Measurements from ENCODE around the gene OAT. TPM values are rescaled to one million over a fixed set of nuclear protein-coding genes. Genes with fewer than 3 reads are reported as not detected.

OAT gene
- total RNA-seq: 50.9 and 85.7 TPM in 2 replicates

DNA sequence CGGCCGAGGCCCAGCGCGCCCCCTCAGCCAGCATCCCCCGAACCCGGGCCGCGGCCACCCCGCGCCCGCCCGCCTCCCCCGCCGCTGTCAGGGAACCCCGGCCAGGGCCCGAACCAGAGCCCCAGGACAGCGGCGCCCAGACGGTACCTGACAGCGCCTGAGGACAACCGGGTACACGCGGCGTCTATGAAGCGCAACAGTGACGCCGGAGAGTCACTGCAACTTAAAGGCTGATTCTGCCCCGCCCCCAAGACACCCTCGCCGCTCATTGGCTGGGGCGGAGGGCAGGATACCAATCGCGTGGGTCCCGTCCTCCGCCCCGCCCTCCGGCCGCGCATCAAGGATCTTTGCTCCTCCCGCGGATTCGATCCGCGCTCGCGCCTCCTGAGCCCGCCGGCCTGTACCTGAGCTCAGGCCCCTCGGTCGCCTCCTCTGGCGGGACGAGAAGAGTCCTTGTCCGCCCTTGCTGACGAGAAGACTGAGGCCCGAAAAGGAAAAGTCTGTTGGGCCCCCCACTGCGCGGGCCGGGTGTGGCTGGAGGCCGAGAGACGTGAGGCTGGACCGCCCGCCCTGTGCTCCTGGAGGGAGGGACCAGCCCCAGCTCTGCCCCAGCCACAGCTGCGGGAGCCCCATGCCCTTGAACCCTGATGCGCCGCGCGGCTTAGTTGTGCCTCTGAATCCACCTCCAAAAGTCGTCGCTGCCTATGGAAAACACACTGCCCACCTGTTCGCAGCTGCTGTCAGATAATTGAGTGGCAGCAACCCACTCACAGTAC is at the start of gene OAT:
Gene OAT (minus strand): TSS at position 198 of the 776 bp plus-strand sequence. CDS start 6,752 bp downstream, outside the sequence.
- H3K4me3 ChIP-seq (ENCODE audit: low read depth, low read length): peak within 1 kb of the TSS; percentile 85
- DNase-seq (ENCODE audit: low read depth): peak; percentile 32
- TF ChIP-seq, protein P1, sequence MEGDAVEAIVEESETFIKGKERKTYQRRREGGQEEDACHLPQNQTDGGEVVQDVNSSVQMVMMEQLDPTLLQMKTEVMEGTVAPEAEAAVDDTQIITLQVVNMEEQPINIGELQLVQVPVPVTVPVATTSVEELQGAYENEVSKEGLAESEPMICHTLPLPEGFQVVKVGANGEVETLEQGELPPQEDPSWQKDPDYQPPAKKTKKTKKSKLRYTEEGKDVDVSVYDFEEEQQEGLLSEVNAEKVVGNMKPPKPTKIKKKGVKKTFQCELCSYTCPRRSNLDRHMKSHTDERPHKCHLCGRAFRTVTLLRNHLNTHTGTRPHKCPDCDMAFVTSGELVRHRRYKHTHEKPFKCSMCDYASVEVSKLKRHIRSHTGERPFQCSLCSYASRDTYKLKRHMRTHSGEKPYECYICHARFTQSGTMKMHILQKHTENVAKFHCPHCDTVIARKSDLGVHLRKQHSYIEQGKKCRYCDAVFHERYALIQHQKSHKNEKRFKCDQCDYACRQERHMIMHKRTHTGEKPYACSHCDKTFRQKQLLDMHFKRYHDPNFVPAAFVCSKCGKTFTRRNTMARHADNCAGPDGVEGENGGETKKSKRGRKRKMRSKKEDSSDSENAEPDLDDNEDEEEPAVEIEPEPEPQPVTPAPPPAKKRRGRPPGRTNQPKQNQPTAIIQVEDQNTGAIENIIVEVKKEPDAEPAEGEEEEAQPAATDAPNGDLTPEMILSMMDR (conservative IDR thresholded peaks at IDR 0.05; ENCODE audit: low read depth, low read length): peak; percentile 8

DNA sequence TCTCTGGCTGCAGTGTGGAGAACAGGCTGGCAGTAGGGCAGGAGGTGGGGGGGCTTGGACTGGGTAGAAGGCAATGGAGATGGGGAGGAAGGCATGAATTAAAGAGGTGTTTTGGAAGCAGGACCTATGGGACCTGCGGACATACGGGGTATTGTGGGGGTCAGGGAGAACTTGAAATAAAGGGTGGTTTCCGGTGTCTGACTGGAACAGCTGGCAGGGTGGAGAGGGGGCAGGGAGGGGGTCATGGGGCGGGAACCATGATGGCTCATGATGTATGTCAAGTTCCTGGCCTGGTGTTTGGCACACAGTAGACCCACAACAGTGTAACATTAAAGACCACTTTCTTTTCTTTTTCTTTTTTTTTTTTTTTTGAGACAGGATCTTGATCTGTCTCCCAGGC is 48.4 kb upstream of the OAT start:
- TF ChIP-seq, protein P1 (conservative IDR thresholded peaks at IDR 0.05; ENCODE audit: low read depth, low read length): no peak
- DNase-seq (ENCODE audit: low read depth): no peak

DNA sequence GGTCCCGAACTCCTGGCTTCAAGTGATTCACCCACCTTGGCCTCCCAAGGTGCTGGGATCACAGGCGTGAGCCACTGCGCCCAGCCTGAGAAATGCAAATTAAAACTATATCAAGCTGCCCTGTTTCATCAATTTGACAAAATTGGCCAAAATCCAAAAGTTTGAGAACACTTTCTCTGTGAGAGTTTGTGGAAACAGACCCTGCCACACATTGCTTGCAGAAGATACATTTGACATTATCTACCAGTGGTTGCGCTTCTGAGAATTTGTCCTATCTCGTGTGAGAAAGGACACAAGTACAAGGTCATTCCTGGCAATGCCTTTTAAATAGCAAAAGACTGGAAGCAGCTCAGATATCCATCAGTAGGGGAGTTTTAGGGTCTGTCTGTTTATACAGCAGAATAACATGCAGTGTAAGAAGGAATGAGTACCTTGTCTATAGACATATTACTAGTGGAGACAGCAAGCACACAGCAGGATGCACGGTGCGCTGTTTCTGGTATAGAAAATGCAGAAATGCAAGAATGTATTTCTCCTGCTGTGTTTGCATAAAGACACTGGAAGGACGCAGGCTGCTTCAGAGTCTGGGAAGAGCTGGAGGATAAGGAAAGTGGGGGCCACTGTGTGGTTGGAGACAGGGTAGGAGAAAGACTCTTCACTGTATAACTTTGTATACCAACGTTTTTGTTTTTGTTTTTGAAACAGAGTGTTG is 47.2 kb upstream of the OAT start:
- H3K4me3 ChIP-seq (ENCODE audit: low read depth, low read length): no peak overlapping the region
- DNase-seq (ENCODE audit: low read depth): no peak
- TF ChIP-seq, protein P1 (conservative IDR thresholded peaks at IDR 0.05; ENCODE audit: low read depth, low read length): no peak

More for the DNA sequence above, 48.4 kb upstream of the OAT start:
- H3K4me3 ChIP-seq (ENCODE audit: low read depth, low read length): no peak overlapping the region

DNA sequence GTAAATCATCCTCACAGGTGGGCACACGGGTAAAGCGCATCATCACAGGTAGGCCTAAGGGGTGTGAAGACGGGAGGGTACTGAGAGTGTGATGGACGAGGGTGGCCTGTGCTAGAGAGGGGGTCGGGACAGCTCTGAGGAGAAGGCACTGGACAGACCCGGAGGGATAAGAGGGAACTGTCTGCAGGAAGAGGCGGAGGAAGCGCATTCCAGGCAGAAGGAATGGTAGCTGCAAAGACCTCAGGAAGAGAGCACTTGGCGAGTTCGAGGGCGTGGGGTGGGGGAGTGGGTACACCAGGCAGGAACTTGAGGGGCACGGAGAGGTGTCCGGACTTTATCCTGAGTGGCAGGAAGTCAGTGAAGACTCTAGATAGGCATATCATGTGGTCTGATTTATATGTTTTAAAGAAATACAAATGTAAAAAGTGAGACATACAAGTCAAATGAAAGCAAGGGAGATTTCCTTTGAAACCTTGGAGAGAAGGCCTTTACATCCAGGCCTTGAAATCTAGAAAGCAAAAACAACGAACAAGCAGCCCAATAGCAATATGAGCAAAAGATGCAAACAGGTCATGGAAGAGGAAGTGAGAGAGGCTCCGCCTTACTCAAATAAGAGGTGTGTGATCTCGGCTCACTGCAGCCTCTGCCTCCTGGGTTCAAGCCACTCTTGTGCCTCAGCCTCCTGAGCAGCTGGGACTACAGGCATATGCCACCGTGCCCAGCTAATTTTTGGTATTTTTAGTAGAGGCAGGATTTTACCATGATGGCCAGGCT is 46.5 kb upstream of the OAT start:
- no peak for DNase-seq (ENCODE audit: low read depth)
- no peak overlapping the region for H3K4me3 ChIP-seq (ENCODE audit: low read depth, low read length)
- TF ChIP-seq, protein P1 (conservative IDR thresholded peaks at IDR 0.05; ENCODE audit: low read depth, low read length): no peak

DNA sequence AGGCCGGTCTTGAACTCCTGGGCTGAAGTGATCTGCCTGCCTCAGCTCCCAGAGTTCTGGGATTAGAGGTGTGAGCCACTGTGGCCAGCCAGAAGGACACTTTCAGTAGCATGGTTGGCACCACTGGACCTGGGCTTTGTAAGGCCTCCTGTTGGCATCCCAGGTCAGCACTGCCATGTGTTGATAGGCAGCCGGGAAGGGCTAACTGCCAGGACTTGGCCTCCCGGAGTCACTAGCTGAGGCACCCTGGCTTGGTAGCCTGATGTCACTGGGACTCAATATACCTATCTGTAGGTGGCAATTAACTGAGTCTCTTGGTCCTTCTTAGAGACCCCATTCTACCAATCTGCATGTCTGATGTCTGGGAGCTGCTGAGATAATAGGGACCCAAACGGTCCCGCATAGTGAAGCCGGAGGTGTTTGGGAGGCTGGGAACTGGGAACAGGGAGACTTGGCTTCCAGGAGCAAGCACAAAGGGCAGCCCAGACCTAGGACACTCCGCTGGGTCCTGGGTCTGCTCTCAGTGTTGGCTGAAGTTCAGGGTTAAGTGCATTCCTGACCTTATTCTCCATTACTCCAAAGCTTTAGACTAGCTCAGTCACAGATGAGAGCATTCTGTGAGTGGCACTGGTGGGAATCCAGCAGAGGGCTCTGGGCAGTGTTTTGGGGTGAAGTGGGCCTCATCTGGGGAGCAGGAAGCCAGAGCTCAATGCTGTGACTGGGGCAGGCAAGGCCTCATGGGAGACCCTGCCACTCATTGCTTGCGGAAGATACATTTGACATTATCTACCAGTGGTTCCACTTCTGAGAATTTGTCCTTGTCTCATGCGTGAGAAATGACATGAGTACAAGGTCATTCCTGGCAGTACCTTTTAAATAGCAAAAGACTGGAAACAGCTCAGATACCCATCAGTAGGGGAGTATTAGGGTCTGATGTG is 45.6 kb upstream of the OAT start:
- TF ChIP-seq, protein P1 (conservative IDR thresholded peaks at IDR 0.05; ENCODE audit: low read depth, low read length): no peak
- no peak overlapping the region for H3K4me3 ChIP-seq (ENCODE audit: low read depth, low read length)
- no peak for DNase-seq (ENCODE audit: low read depth)

DNA sequence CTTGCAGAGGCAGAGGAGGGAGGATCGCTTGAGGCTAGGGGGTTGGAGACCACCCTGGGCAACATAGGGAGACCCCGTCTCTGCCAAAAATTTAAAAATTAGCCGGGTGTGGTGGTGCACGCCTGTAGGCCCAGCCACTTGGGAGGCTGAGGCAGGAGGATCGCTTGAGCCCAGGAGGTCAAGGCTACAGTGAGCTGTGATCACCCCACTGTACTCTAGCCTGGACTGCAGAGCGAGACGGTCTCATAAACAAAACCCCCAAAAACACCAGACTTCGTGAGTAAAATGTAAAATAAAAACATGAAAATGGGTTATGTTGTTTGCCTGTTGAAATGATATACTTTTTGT is 43.6 kb upstream of the OAT start:
- TF ChIP-seq, protein P1 (conservative IDR thresholded peaks at IDR 0.05; ENCODE audit: low read depth, low read length): no peak
- DNase-seq (ENCODE audit: low read depth): no peak
- H3K4me3 ChIP-seq (ENCODE audit: low read depth, low read length): peak overlapping the region; percentile 71
